HepG2 (cell line): Measurements from ENCODE around the gene ZNF430.
"Not testable (repeated sequence)": the region's sequence is repeated elsewhere in the genome, so short reads cannot be mapped to it uniquely, and the experiment has no call there.

Source experiments
- CTCF ChIP-seq: sonication (generic); formaldehyde crosslinking; IDR thresholded peaks from 2 replicates; pipeline ENCODE4 v1.5.0; 2020; ENCODE audit warnings: mild to moderate bottlenecking, missing genetic modification reagents, moderate library complexity
- TAF1 ChIP-seq: sonication (generic); formaldehyde crosslinking; IDR thresholded peaks from 2 replicates; pipeline ENCODE4 v1.4.0; 2020; ENCODE audit warnings: missing genetic modification reagents
- U2AF1 ChIP-seq: fragments of 200-400 bp; formaldehyde crosslinking; optimal IDR thresholded peaks from 2 replicates; pipeline ENCODE3; 2017; ENCODE audit warnings: mild to moderate bottlenecking, low read depth, low read length
- ZNF530 ChIP-seq: sonication (generic); formaldehyde crosslinking; IDR thresholded peaks from 2 replicates; pipeline ENCODE4 v1.5.0; 2020; ENCODE audit warnings: low read depth, mild to moderate bottlenecking, missing genetic modification reagents

GRCh38 chr19:20992788-20993187 lies 27.7 kb upstream of the ZNF430 start:
- not testable (repeated sequence) for TF ChIP-seq U2AF1; CTCF (CRISPR knock-in tag); TAF1 (CRISPR knock-in tag); ZNF530 (CRISPR knock-in tag)
